Measurements from ENCODE around the gene GAL3ST3. TPM values are rescaled to one million over a fixed set of nuclear protein-coding genes. Genes with fewer than 3 reads are reported as not detected.
A peak's percentile ranks its signal among the peaks of the same experiment; 100 is the strongest.
"Not testable (repeated sequence)": the region's sequence is repeated elsewhere in the genome, so short reads cannot be mapped to it uniquely, and the experiment has no call there.

The GAL3ST3 gene
- total RNA-seq, 1 experiment from 2014 or later, result 1.8 TPM

DNA sequence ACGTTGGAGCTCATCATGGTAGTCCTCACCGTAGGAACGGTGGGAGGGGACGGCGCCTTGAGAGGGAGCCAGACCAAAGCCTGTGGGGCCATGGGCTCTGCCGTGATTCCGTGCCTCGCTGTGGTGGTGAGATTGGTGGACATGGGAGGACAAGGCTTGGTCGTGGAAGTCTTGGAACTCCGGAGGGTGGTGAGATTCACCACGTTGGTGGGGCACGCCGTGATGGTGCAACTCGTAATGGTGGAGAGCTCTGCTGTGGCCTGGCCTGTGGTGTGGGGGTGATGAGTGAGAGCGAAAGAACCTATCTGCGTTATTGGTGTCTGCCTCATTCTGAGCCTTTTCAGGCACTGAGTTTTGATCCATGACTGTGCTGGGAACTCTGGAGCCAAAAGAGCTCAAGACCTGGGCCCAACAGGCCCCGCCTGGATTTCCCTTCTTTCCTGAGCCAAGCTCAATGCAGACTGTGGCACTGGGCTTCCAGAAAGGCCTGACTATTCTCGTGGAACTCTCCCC, 22.9 kb downstream of the GAL3ST3 start, which contains the start of gene CATSPER1:
CATSPER1 (minus strand) TSS at position 463 of the 513 bp plus-strand sequence; CDS start at position 363, 100 bp downstream.
- intact Hi-C loops (cut with micrococcal nuclease; ENCODE audit: unreplicated experiment), result no loop called here
- H3K36me3 ChIP-seq (ENCODE audit: insufficient read depth, low read length, poor library complexity, severe bottlenecking), result no peaks in the 10 kb centered on the region
- no TSS peak for BruUV-seq (replicated peaks)
- no peaks in the 10 kb centered on the region for H3K9me3 ChIP-seq (ENCODE audit: low read depth, low read length, poor library complexity, severe bottlenecking)
- no peak for DNase-seq (ENCODE audit: low spot score)
- POLR2A ChIA-PET (ENCODE audit: low non-redundant PET), result interaction anchor here (0.8 kb wide), 1 partner anchor 23 kb away, joined by 6 read pairs; no protein-coding TSS in a partner anchor
- TF ChIP-seq CTCF (conservative IDR thresholded peaks at IDR 0.05; ENCODE audit: low read depth, low read length) (no peak), EZH2 (IDR thresholded peaks at IDR 0.05; ENCODE audit: borderline replicate concordance, low read depth, low read length, poor library complexity, severe bottlenecking) (no peak)
- no peak within 1 kb of the TSS for H3K4me3 ChIP-seq (ENCODE audit: low read depth, low read length, poor library complexity, severe bottlenecking)
- H3K27ac ChIP-seq (ENCODE audit: low read depth, low read length, poor library complexity, severe bottlenecking), result no peak within 1 kb of the TSS
- CTCF ChIA-PET, result no interaction called here
- H3K27me3 ChIP-seq (replicated peaks; ENCODE audit: insufficient read depth, low read depth, low read length, poor library complexity), result no peaks in the 10 kb centered on the region
- H3K4me1 ChIP-seq (ENCODE audit: insufficient read depth, low read length, poor library complexity, severe bottlenecking), result no peaks in the 10 kb centered on the region

DNA sequence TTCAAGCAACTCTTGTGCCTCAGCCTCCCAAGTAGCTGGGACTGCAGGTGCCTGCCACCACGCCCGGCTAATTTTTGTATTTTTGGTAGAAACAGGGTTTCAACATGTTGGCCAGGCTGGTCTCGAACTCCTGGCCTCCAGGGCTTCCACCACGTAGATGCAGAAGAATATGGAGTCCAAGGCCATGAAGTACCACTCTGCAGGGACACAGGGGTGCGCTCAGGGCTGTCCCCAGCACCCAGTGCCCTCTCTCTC, 25.8 kb downstream of the GAL3ST3 start:
- H3K9me3 ChIP-seq (ENCODE audit: low read depth, low read length, poor library complexity, severe bottlenecking); DNase-seq (ENCODE audit: low spot score); POLR2A ChIA-PET (ENCODE audit: low non-redundant PET); H3K36me3 ChIP-seq (ENCODE audit: insufficient read depth, low read length, poor library complexity, severe bottlenecking); H3K27me3 ChIP-seq (replicated peaks; ENCODE audit: insufficient read depth, low read depth, low read length, poor library complexity); H3K27ac ChIP-seq (ENCODE audit: low read depth, low read length, poor library complexity, severe bottlenecking); BruUV-seq (replicated peaks); H3K4me3 ChIP-seq (ENCODE audit: low read depth, low read length, poor library complexity, severe bottlenecking); H3K4me1 ChIP-seq (ENCODE audit: insufficient read depth, low read length, poor library complexity, severe bottlenecking); intact Hi-C loops (cut with micrococcal nuclease; ENCODE audit: unreplicated experiment): not testable (repeated sequence)
- CTCF ChIA-PET, result interaction anchor here (0.6 to 1.4 kb wide), 2 partner anchors 22 to 289 kb away, joined by 3 to 8 read pairs; no protein-coding TSS in a partner anchor

DNA sequence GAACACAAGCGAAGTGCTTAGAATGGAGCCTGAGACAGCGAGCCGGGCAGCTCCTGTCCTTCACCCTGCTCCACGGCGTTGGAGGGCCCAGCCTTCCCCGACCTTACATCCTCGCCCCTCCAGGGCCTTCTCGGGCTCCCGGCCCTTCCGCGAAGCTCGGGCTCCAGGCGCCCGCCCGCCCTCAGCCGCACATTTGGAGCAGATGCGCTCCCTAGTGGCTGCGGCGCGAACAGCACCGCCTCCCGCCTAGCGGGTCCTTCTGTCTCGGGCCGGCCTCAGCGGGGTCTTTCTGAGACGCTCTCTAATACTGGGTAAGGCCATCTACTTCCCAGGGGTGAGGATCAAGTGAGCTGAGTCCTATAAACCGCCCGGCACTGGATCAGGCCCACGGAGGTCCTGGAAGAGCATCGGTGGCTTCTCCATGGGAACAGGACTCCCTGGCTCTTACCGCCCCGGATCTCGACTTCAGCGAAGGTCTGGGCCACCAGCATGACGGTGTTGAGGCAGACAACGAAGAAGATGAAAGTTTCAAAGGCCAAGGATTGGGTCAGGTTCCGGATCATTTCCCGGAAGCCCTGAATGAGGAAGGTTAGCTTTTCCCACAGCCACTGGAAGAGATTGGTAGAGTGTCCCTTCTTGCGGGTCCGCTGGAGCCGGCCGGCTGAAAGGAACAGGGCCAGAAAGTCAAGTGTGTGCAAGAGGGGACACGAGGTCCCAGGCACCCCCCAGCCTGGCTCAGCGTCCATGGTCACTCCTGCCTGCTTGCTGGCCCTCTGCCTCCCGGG, 26.4 kb downstream of the GAL3ST3 start:
- DNase-seq (ENCODE audit: low spot score), result peak; percentile 88
- intact Hi-C loops (cut with micrococcal nuclease; ENCODE audit: unreplicated experiment), result no loop called here
- TF ChIP-seq EZH2 (IDR thresholded peaks at IDR 0.05; ENCODE audit: borderline replicate concordance, low read depth, low read length, poor library complexity, severe bottlenecking), result no peak
- TF ChIP-seq CTCF (conservative IDR thresholded peaks at IDR 0.05; ENCODE audit: low read depth, low read length), result peak; percentile 99
- H3K4me1 ChIP-seq (ENCODE audit: insufficient read depth, low read length, poor library complexity, severe bottlenecking), result no peaks in the 10 kb centered on the region
- H3K4me3 ChIP-seq (ENCODE audit: low read depth, low read length, poor library complexity, severe bottlenecking), result peak overlapping the region; percentile 30
- BruUV-seq (replicated peaks), result no TSS peak
- POLR2A ChIA-PET (ENCODE audit: low non-redundant PET), result no interaction called here
- H3K9me3 ChIP-seq (ENCODE audit: low read depth, low read length, poor library complexity, severe bottlenecking), result no peaks in the 10 kb centered on the region
- no peak overlapping the region for H3K27ac ChIP-seq (ENCODE audit: low read depth, low read length, poor library complexity, severe bottlenecking)
- CTCF ChIA-PET, result interaction anchor here (0.6 to 1.4 kb wide), 10 partner anchors 12 to 290 kb away, joined by 3 to 9 read pairs (median 3); no protein-coding TSS in a partner anchor
- no peaks in the 10 kb centered on the region for H3K27me3 ChIP-seq (replicated peaks; ENCODE audit: insufficient read depth, low read depth, low read length, poor library complexity)
- H3K36me3 ChIP-seq (ENCODE audit: insufficient read depth, low read length, poor library complexity, severe bottlenecking), result no peaks in the 10 kb centered on the region
